IMR-90 (cell line): Measurements from ENCODE around the gene EXOC2. TPM values are rescaled to one million over a fixed set of nuclear protein-coding genes. Genes with fewer than 3 reads are reported as not detected.

Source experiments
- ATAC-seq: fragments of 200-7000 bp; cut with Tn5 transposase; 2 replicates; pipeline ENCODE4 v1.9.1; 2020; ENCODE audit warnings: low read depth, mild to moderate bottlenecking, moderate library complexity
- BruUV-seq: library from RNA; stranded (reverse); fragments of 400-500 nt; replicated peaks from 2 replicates; lab custom pipeline; 2021; lab: Mats Ljungman, UMichigan
- CTCF ChIA-PET: fragments of 300-600 bp; formaldehyde crosslinking; extraction: SDS; loops from one replicate; lab custom pipeline; 2021; ENCODE audit warnings: antibody characterized with exemption; lab: Yijun Ruan, JAX
- POLR2A ChIA-PET: fragments of 300-600 bp; sonication (Branson Sonifier 250); formaldehyde crosslinking; loops from one replicate; lab custom pipeline; 2022; ENCODE audit warnings: antibody characterized with exemption; ENCODE audit not compliant: unreplicated experiment; lab: Charles Lee
- DNase-seq: peaks from one replicate; pipeline ENCODE4 v3.0.0; 2013
- H2AFZ ChIP-seq: replicated peaks from 2 replicates; pipeline ENCODE3; 2013; ENCODE audit warnings: low read length, mild to moderate bottlenecking; ENCODE audit not compliant: poor library complexity
- H2AK5ac ChIP-seq: 2 replicates; pipeline ENCODE4 v1.6.1; 2013; ENCODE audit warnings: low read depth, low read length, inconsistent platforms
- H2AK9ac ChIP-seq: replicated peaks from 2 replicates; pipeline ENCODE3; 2013; ENCODE audit warnings: mild to moderate bottlenecking, low read depth, low read length, moderate library complexity; ENCODE audit not compliant: poor library complexity
- H2BK120ac ChIP-seq: 2 replicates; pipeline ENCODE4 v1.6.1; 2013; ENCODE audit warnings: low read depth, low read length, inconsistent platforms
- H2BK15ac ChIP-seq: 3 replicates; pipeline ENCODE4 v1.6.1; 2013; ENCODE audit warnings: low read depth, low read length, inconsistent platforms
- H2BK20ac ChIP-seq: 2 replicates; pipeline ENCODE4 v1.6.1; 2013; ENCODE audit warnings: low read depth, mild to moderate bottlenecking, inconsistent platforms, low read length, moderate library complexity
- H2BK5ac ChIP-seq: 2 replicates; pipeline ENCODE4 v1.6.1; 2013; ENCODE audit warnings: mild to moderate bottlenecking, low read depth, low read length, inconsistent platforms; ENCODE audit not compliant: poor library complexity, severe bottlenecking
- H3K14ac ChIP-seq: replicated peaks from 2 replicates; pipeline ENCODE4 v1.6.1; 2013; ENCODE audit warnings: low read depth, low read length, inconsistent platforms
- H3K18ac ChIP-seq: 2 replicates; pipeline ENCODE4 v1.6.1; 2013; ENCODE audit warnings: low read depth, low read length, control low read depth
- H3K23ac ChIP-seq: 2 replicates; pipeline ENCODE4 v1.6.1; 2013; ENCODE audit warnings: low read depth, low read length, inconsistent platforms
- H3K27ac ChIP-seq: 2 replicates; pipeline ENCODE4 v1.5.1; 2013; ENCODE audit warnings: mild to moderate bottlenecking, control low read depth, low read length; ENCODE audit not compliant: insufficient read depth
- H3K27me3 ChIP-seq: 2 replicates; pipeline ENCODE4 v1.6.1; 2013; ENCODE audit warnings: low read length; ENCODE audit not compliant: control insufficient read depth, insufficient read depth
- H3K36me3 ChIP-seq: 2 replicates; pipeline ENCODE4 v1.6.1; 2013; ENCODE audit warnings: low read length, mixed read lengths; ENCODE audit not compliant: control insufficient read depth, insufficient read depth
- H3K4ac ChIP-seq: 2 replicates; pipeline ENCODE4 v1.6.1; 2013; ENCODE audit warnings: low read depth, low read length, inconsistent platforms
- H3K4me1 ChIP-seq: 2 replicates; pipeline ENCODE4 v1.6.1; 2013; ENCODE audit warnings: low read length, mixed read lengths; ENCODE audit not compliant: control insufficient read depth, insufficient read depth
- H3K4me2 ChIP-seq: 2 replicates; pipeline ENCODE4 v1.6.1; 2013; ENCODE audit warnings: low read depth, mild to moderate bottlenecking, control low read depth, low read length, moderate library complexity
- H3K4me3 ChIP-seq: 2 replicates; pipeline ENCODE4 v1.5.1; 2013; ENCODE audit warnings: low read depth, mild to moderate bottlenecking, control low read depth, low read length, moderate library complexity; ENCODE audit not compliant: insufficient read depth
- H3K56ac ChIP-seq: 2 replicates; pipeline ENCODE4 v1.6.1; 2013; ENCODE audit warnings: low read length, inconsistent platforms; ENCODE audit not compliant: insufficient read depth; ENCODE audit errors: extremely low read depth
- H3K79me1 ChIP-seq, 2 experiments: 2 replicates each; pipeline ENCODE4 v1.6.1; 2013; ENCODE audit warnings: low read length in 2 of 2, inconsistent platforms in 1 of 2, low read depth in 1 of 2
- H3K9ac ChIP-seq: 2 replicates; pipeline ENCODE4 v1.6.1; 2013; ENCODE audit warnings: low read depth, low read length, control low read depth
- H3K9me1 ChIP-seq: 2 replicates; pipeline ENCODE4 v1.6.1; 2013; ENCODE audit warnings: low read length, inconsistent platforms; ENCODE audit not compliant: insufficient read depth
- H3K9me3 ChIP-seq: 2 replicates; pipeline ENCODE4 v1.6.1; 2013; ENCODE audit warnings: low read length; ENCODE audit not compliant: control insufficient read depth, insufficient read depth
- H4K20me1 ChIP-seq: 2 replicates; pipeline ENCODE4 v1.6.1; 2013; ENCODE audit warnings: low read length, inconsistent platforms; ENCODE audit not compliant: insufficient read depth
- H4K5ac ChIP-seq: 2 replicates; pipeline ENCODE4 v1.6.1; 2013; ENCODE audit warnings: mild to moderate bottlenecking, low read depth, low read length, control low read depth
- H4K8ac ChIP-seq, 2 experiments: 2 replicates each; pipeline ENCODE4 v1.6.1; 2013; ENCODE audit warnings: low read depth in 2 of 2, low read length in 2 of 2, control low read depth in 1 of 2, inconsistent platforms in 1 of 2
- H4K91ac ChIP-seq: 2 replicates; pipeline ENCODE4 v1.6.1; 2013; ENCODE audit warnings: low read depth, low read length, inconsistent platforms; ENCODE audit not compliant: insufficient read depth
- MXI1 ChIP-seq: IDR thresholded peaks from 2 replicates; pipeline ENCODE4 v1.6.1; 2012; ENCODE audit warnings: low read depth, mild to moderate bottlenecking, low read length, moderate library complexity, borderline replicate concordance
- SMC3 ChIP-seq: fragments of 150-350 bp; IDR thresholded peaks from 2 replicates; pipeline ENCODE4 v1.6.1; 2016; ENCODE audit warnings: low read depth, mild to moderate bottlenecking, antibody characterized with exemption, low read length, moderate library complexity
- WGBS, 2 experiments: methylation state at CpG; one replicate each; pipeline versions ENCODE4 v1.1.5 to v1.1.7; 2013; ENCODE audit warnings: missing lambda C conversion rate in 2 of 2; ENCODE audit not compliant: insufficient read length in 1 of 2; ENCODE audit errors: extremely low coverage in 2 of 2; 5-methylcytosine and 5-hydroxymethylcytosine counted together
- dilution Hi-C: fragments of 300-500 bp; cut with HindIII; formaldehyde crosslinking; loops from one replicate; pipeline ENCODE4 v1.14.3; 2018; ENCODE audit warnings: low sequenced_read_pairs; ENCODE audit not compliant: unreplicated experiment
- in situ Hi-C: fragments of 300-500 bp; cut with MboI; formaldehyde crosslinking; loops from 3 replicates; pipeline ENCODE4 v1.14.3; 2019; ENCODE audit warnings: low sequenced_read_pairs, inconsistent platforms, mixed read lengths
- intact Hi-C: fragments of 100-400 bp; cut with micrococcal nuclease; formaldehyde crosslinking; loops from 2 replicates; pipeline ENCODE4 v1.10.0; 2022
- polyA plus RNA-seq, 3 experiments: library from polyadenylated mRNA; depleted of rRNA; stranded (reverse); fragments of >200 nt; gene quantifications; 2 replicates each; pipeline ENCODE4 v1.2.3, GENCODE V29; 2012; ENCODE audit warnings: low replicate concordance in 1 of 3
- total RNA-seq: library from RNA; depleted of rRNA; stranded (reverse); fragments of >200 nt; gene quantifications from 2 replicates; pipeline ENCODE4 v1.2.3, GENCODE V29; 2012

Gene EXOC2
- total and polyA plus RNA-seq, 2 of the 4 experiments (the other 2 are of a cell fraction): 13.1 to 37.3 TPM

DNA sequence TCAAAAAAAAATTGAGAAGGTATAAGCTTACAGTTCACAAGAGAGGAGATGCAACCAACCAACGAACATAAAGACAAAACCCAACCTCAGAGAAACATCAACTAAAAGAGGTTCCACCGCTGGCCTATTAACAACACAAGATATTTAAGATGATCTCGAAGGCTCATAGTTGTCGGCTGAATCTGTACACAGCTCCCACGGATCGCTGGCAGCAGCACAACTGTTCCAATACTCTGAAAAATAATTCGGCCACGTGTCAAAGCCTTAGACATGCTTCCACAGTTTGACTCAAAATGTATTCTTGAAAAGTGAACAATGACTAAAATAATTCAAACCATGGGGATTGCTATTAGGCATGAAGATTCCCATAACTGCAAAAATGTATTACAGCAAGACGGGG, 13.7 kb downstream of the EXOC2 start:
- no peaks in the 10 kb centered on the region for H3K27me3 ChIP-seq
- no CpG with 5 or more reads among the region's 9 CpGs for WGBS, 2 experiments
- H4K91ac ChIP-seq: no peak overlapping the region
- peaks cover 16% of the 10 kb centered on the region for H3K9me1 ChIP-seq
- POLR2A ChIA-PET: no interaction called here
- H3K14ac ChIP-seq: no peak overlapping the region; the same call in 1 of the 2 replicates
- H4K20me1 ChIP-seq: peaks cover 21% of the 10 kb centered on the region
- dilution Hi-C loops: no loop called here
- H2AK5ac ChIP-seq: no peak overlapping the region
- H3K79me1 ChIP-seq: peaks cover 33 to 66% of the 10 kb centered on the region in 2 experiments
- no peak overlapping the region for H3K18ac ChIP-seq
- H3K9me3 ChIP-seq: no peaks in the 10 kb centered on the region
- H3K9ac ChIP-seq: no peak overlapping the region
- H2BK15ac ChIP-seq: no peak overlapping the region
- no peak overlapping the region; the same call in 1 of the 2 replicates for H3K4ac ChIP-seq
- H4K5ac ChIP-seq: no peak overlapping the region; the same call in 1 of the 2 replicates
- H3K27ac ChIP-seq: no peak overlapping the region
- CTCF ChIA-PET: no interaction called here
- H2AK9ac ChIP-seq: no peak overlapping the region
- H2BK20ac ChIP-seq: no peak overlapping the region
- H3K4me2 ChIP-seq: peak overlapping the region; percentile 62
- in situ Hi-C loops: no loop called here
- peaks cover 20% of the 10 kb centered on the region for H3K4me1 ChIP-seq
- peak overlapping the region; percentile 74 for H3K23ac ChIP-seq
- no peak overlapping the region for H4K8ac ChIP-seq
- no peak overlapping the region for H2BK5ac ChIP-seq
- no peaks in the 10 kb centered on the region for H3K36me3 ChIP-seq
- no peak overlapping the region for H2BK120ac ChIP-seq
- DNase-seq (peak; percentile 75), ATAC-seq (peak; percentile 25; the same call in 1 of the 2 replicates)
- intact Hi-C loops: no loop called here
- no peak overlapping the region for H2AFZ ChIP-seq
- TF ChIP-seq MXI1 (peak; percentile 88; the same call in 1 of the 2 replicates), SMC3 (no peak)
- no TSS peak for BruUV-seq
- H3K56ac ChIP-seq: no peak overlapping the region
- no peak overlapping the region for H3K4me3 ChIP-seq
